Measurements from ENCODE around the gene OR51A2.
"Not testable (repeated sequence)": the region's sequence is repeated elsewhere in the genome, so short reads cannot be mapped to it uniquely, and the experiment has no call there.

Gene OR51A2, protein sequence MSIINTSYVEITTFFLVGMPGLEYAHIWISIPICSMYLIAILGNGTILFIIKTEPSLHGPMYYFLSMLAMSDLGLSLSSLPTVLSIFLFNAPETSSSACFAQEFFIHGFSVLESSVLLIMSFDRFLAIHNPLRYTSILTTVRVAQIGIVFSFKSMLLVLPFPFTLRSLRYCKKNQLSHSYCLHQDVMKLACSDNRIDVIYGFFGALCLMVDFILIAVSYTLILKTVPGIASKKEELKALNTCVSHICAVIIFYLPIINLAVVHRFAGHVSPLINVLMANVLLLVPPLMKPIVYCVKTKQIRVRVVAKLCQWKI

DNA sequence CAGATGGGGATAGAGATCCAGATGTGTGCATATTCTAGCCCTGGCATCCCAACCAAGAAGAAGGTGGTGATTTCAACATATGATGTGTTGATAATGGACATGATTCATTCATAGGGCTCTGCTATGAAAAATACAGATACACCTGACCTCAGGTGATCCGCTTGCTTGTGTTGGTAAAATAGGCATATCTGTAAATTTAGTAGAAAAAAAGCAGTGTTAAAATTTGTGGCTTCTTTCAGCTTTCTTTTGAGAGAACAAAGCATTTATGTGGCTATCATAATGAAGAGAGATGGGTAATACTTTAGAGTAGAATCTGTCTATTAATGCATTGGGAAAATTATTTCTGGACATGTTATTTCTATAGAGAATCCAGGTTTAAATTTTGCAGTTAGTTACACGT, at the start of gene OR51A2:
OR51A2 (minus strand) TSS at position 101 of the 400 bp plus-strand sequence; CDS start at position 101, 0 bp downstream.
- DNase-seq: not testable (repeated sequence)

DNA sequence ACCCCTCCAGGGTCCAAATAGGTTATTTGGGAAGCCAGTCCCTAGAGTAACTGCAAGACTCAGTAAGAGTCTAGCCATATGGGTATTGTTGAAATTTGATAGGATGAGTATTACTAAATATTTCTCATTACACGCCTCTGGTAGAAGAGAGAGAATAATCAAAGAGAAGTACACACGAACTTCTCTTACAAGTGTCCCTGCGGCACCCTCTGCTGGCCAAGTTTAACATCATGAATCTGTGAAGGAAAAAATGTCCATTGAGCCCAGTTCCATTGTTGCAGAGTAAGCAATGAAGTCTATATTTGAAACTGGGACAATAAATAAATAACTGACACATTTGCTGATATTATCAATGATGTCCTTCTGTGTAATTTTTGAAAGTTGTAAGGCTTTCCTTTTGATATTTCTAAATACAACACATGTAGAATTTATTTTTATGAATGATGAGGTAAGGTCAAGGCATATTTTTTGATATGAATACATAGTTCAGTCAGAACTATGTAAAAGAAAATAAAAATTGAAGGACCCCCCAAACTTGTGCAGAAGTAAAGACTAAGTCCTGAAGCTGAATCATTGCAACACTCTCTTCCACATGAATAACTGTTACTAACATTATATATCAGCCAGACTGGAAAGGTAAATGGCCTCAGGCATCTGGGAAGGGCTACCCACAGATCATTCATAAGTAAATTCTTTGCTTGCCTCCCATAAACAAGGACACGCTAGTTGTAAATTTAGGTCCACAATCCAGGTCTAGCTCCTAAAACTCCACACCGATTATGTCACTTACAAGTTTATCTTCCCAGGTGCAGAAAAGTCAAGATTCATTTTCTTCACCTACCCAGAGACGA, 49.1 kb upstream of the OR51A2 start:
- peak; percentile 60 for DNase-seq

DNA sequence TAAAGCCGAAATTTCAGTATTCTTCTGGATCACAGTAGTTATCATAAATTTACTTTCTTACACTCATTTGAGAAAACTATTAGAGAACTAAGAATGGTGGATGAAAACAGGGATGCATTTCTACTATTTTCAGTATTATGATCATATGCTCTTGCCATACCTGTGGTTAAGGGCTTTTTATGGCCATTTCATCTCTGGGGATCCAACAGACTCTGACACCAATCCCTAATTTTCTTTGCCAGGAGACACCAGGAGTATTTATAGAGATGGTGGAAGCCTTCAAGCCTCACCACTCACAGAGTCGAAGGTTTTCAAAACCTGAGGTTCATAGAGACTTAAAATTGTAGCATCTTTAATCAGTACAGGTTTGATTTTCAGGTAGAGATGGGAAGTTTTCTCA, 39.0 kb upstream of the OR51A2 start, which contains the start of gene OR51L1:
OR51L1 (plus strand) TSS at position 301 of the 400 bp plus-strand sequence. CDS start 4,132 bp downstream, outside the sequence.
- no peak for DNase-seq

DNA sequence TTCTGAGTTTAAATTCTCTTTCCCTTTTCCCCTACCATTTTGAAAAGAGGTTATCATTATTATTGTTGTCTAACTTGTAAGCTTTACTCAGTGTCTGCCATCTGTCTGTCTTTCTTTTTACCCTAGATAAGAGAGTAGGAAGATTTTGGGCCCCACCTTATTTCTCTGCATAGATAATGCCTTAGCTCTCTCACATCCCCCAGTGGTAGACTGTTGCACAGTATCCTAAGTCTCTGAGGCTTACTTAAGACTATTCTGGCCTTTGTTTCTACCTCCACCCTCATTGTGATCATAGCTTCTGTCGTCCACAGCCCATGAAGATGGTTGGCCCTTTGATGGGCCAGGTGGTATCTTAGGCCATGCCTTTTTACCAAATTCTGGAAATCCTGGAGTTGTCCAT, 35.5 kb upstream of the OR51A2 start:
- no peak for DNase-seq

DNA sequence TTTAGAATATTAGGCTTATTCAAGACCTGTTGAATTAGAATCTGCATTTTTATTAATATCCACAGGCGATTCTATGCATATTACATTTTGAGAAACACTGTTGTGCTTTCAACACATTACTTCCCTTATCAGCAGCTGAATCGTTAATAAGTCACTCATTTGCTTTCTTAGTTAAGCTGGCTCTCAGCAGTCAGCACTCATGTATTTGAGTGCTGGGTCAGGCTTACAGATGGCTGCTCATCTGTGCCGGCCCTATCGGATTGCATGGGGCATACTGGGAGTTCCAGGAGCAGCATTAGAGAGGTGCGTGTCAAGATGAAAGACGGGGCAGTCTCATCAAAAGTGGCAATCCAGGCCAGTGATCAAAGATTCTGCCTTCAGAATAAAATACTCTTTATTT, 28.3 kb upstream of the OR51A2 start:
- DNase-seq: no peak

DNA sequence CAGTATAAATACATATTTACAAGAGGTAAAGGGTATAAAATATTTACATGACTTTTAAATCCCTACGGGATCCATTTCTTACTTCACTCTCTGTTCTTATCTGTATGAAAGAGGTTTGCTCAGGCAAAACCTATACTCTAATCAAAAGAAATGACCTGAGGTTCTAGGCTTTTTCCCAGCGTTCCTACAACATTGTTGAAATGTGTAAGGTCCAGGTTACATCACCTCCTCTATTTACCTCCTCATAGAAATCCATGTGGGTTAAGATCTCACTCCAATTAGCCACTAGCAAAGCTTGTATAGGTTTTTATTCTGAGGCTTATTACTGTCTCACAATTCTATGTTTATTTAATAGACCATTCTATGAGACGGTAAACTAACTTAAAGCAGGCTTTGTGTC, 27.2 kb upstream of the OR51A2 start:
- DNase-seq: no peak

DNA sequence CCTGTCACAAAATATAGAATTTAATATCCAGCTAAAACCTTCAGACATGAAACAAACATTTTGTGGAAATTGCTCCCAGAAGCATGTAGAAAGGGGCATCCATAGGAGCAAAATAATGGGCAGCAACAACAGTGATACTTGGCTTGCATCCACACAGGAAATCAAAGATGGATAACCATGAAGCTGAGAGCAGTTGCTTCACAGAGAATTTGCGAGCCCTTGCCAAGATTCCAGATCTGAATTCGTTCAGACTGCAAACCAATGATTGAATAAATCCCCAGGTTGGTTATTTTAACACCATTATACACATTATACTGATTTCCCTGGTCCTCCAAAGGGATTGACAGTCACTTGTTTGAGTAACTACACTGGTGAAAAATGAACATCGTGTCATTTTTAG, 23.5 kb upstream of the OR51A2 start:
- no peak for DNase-seq

DNA sequence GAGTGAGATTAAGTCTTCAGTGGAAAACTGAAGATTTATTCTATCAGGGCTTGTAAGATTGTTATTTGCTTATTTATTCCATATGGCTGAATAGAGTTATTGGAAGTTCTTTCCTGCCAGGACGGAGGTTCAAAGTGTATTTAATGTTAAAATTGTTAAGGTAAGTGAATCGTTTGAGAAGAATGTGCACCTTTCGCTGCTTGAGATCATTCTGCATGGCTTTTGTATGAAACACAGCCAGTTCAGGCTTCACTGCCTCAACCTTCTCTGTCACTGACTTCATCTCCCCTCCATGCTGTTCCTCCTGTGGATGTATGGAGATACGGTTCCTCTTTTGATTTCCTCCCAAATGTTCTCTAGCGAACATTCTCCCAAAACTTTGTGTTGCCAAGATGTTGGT, 19.9 kb upstream of the OR51A2 start:
- no peak for DNase-seq

DNA sequence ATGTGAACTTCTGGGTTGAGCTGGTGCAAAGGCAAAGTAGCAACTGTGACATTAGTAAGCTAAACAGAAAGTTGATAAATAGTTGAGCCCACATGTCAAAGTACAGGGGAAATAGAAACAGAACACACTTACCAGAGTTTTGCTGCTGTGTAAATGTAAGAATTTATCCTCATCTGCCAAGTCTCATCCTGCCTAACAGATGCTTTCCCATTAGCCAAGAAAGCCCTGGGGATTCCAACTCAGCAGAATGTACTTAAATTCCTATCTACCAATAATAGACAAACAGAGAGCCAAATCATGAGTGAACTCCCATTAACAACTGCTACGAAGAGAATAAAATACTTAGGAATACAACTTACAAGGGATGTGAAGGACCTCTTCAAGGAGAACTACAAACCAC, 7.3 kb upstream of the OR51A2 start:
- DNase-seq: no peak

DNA sequence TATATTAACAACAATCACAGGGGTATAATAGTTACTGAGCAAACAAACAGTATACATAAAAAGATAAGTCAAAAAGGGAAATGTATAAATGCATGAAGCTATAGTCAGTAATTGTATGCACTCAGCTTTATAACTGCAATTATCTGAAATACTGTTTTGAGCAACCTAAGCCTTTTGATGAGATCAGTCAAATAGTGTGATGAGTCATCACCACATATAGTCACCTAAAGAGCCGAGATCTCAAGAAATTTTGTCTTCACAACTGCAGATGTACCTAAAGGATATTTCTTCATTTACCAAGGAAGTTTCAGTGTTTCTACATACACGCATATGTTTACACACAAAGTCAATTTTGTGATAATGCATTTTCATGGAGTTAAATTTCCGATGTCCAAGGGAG, 5.4 kb upstream of the OR51A2 start:
- no peak for DNase-seq

DNA sequence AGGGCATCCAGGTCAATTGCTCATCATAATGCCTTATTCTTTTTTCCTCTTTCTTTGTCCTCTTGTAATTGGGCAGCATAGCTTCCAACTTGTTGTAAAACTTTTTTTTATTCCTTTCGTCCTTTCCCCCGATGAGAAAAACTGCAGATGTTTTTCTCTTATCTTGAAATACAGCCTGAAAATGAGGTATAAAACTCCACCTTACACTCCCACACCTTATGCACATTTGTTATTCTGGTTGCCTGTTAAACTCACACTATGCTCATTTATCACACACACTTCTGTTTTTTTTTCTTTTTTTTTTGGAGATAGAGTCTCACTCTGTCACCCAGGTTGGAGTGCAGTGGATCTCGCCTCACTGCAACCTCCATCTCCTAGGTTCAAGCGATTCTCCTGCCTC, 1.9 kb upstream of the OR51A2 start:
- no peak for DNase-seq

DNA sequence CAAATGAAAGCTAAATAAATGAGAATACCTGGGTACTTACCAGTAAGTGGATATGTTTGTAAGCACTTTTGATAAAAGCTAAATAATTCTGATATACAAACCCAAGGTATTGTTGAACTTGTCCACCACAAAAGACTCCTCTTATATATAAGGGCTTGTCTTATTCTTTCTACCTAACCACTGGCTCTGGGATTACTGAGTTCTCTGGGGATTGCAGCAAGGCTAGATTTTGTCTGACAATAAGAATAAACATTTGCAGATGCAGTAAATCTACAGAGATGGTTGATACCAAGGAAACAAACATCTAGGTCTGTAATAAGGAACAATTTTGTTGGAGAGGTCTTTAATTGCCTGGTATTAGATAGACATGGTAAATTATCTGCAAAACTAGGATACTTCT, 8.0 kb downstream of the OR51A2 start, which contains the start of gene OR51A4:
OR51A4 (minus strand) TSS at position 101 of the 400 bp plus-strand sequence. CDS start 505 bp downstream, outside the sequence.
- DNase-seq: no peak

DNA sequence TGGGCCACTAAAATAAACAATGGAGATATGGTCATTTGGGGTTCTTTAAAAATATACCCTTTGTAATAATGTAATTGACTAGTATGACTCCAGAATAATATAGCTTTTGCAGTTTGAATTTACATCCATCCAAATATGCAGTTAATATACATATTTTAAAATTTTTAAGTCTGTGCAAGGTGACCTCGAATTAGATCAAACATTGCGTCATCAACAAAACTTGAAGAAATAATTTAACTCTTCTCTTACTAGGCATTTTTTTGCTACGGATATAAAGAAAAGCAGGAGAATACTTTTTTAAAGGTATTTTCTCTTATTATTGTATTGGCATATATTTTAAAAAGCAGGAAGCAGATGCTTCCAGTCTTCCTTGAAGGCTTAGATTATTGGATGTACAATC, 18.8 kb downstream of the OR51A2 start:
- no peak for DNase-seq

DNA sequence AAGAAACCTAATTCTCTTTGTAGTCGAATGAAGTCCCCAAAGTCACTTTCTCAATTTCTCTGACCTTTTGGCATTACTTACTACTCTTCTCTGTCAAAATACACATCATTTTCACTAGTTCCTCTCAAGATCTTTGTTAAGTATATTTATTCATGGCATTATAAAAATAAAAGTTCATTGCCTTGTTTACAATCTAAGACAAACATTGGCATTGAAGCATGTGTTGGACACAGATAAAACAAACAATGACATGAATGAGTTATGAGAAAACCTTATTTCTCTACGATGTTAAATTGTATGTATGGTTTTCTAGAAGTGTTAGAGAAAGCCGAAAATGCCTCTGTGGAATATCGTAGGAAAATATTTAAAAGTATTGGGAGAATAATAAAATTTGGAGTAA, 22.8 kb downstream of the OR51A2 start:
- DNase-seq: no peak

DNA sequence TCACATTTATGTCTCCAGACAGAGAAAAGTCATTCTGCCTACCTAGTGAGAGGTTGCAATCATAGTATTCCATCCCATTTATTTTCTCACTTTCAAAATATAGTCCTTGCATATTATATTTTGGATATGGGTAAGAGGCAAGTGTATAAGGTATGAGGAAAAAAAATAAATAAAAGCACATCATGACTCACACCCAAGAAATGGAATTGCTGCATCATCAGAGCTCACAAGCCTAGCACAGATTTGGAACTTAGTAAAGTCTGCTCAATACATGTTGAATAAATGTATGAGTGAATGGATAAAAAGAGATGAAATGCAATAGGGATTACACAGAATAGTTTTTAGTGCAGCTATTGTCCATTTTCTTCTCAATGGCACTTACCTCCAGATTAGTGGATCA, 28.9 kb downstream of the OR51A2 start:
- DNase-seq: no peak

DNA sequence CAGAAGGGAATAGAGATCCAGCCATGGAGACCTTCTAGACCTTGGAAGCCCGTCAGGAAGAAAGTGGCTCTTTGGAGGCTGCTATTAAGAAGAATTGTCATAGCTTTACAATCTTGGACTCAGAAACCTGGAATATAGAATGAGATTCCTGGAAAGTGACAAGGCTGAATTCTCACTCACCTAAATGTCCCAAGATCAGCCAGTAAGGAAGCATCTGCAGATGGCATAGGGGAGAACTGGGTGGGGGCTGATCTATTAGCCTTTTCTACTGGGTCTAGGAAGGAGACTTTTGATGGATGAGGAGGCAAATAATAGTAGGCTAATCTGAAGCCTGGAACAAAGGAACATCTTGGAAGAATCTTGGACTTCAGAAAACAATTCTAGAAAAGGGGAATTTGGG, 31.3 kb downstream of the OR51A2 start, which contains the start of gene OR51G1:
OR51G1 (minus strand) TSS at position 101 of the 400 bp plus-strand sequence; CDS start at position 101, 0 bp downstream.
- no peak for DNase-seq

DNA sequence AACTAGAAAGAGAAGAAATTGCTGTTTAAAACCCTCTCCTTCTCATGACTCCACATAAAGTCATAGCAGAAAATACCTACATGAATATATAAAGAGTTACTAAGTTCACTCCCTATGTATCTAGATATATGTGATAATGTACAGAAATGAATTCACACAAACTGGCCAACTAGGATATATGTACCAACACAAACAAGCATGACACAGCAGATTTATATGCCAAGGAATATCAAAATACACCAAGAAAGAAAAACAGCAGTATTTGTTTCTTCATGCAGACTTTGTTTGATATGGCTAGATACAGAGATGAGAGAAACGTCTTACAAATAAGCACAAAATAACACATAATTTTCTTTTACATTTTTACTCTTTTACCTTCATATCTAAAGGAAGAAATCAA, 33.2 kb downstream of the OR51A2 start:
- DNase-seq: no peak

DNA sequence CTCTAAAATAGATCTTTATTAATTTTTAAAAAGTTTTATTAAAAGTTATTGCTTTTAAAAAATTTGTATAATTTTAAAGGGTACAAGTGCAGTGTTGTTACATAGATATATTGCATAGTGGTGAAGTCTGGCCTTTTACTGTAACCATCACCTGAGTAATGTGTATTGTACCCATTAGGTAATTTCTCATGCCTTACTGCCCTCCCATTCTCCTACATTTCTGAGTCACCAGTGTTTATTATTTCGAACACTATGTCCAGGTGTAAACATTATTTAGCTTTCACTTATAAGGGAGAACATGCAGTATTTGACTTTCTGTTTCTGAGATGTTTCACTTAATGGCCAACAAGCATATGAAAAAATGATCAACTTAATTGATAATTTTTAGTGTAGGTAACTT, 33.7 kb downstream of the OR51A2 start:
- DNase-seq: no peak

DNA sequence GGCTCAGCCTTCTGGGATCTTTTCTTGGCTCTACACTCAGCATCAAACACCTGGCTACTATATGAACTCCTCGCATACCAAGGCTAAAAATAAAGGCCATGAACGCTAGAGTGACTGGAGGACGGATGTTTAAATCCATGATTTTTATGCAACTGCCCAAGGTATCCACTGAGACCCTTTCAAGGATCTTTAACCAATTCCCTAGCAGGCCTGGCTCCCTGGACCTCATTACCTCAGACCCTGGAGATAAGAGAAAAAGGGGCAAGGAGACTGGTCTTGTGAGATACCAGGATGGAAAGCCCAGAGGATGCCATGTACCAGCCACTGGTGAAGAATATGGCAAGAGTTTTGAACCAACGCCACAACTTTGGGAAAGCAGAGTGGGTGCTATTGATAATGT, 36.3 kb downstream of the OR51A2 start, which contains the start of gene OR51G2:
OR51G2 (minus strand) TSS at position 101 of the 400 bp plus-strand sequence. CDS start 3,687 bp downstream, outside the sequence.
- no peak for DNase-seq

DNA sequence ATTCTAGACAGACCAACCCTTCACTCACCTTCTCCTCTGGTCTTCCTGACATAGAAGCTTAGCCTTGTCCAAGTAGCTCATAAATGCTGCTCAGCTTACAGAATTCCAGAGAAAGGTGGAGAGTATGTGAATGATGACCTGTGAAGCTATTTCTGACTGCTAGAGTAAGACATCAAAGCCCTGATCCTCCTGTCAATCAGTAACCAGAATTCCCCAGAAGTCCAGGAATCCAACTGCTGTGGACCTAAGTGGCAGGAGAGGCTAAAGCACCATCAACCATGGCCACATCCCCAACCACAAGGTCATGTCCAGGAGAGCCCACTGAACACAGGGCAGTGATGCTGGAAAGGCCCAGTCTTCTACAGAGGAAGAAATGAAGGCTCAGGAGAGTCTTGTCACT, 38.9 kb downstream of the OR51A2 start:
- no peak for DNase-seq
